Dermis microvascular lymphatic vessel endothelial cell (primary cell): ENCODE measurements around the gene IZUMO1. TPM values are rescaled to one million over a fixed set of nuclear protein-coding genes. Genes with fewer than 3 reads are reported as not detected.

ENCODE experiments used
- DNase-seq, 2 donors: peaks; one replicate each; pipeline versions ENCODE4 v3.0.0 to v3.0.0-alpha.2; 2010; ENCODE audit warnings: low read depth in 2 of 2
- total RNA-seq: library from RNA; depleted of rRNA; stranded (reverse); fragments of >200 nt; gene quantifications from 2 replicates; pipeline ENCODE4 v1.2.1, GENCODE V29; 2014

The IZUMO1 gene
- total RNA-seq, 1 donor from 2014 or later = 0.26 TPM

DNA sequence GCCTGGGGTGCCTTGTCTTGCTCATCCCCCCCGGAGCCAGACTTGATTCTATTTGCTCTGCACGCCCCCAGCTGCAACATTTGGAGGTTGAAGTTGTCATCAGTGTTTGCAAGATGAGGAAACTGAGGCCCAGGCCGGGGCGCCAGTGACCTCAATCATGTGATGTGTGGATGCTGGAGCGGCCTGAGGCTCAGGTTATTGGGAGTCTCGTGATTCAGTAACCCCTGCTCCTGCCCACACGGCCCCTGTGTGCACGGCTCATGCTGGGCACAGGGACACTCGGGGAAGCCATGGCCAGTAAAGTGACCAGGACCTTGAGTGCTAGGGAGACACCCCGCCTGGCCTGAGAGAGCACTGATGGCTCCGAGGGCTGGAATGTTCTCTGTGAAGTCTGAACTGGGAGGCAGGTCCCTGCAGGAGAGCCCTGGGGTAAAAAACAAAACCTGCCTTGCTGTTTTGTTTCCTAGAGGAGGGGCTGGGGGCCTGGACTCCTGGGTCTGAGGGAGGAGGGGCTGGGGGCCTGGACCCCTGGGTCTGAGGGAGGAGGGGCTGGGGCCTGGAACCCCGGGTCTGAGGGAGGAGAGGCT lies 10.5 kb upstream of the IZUMO1 start:
- no peak for DNase-seq

DNA sequence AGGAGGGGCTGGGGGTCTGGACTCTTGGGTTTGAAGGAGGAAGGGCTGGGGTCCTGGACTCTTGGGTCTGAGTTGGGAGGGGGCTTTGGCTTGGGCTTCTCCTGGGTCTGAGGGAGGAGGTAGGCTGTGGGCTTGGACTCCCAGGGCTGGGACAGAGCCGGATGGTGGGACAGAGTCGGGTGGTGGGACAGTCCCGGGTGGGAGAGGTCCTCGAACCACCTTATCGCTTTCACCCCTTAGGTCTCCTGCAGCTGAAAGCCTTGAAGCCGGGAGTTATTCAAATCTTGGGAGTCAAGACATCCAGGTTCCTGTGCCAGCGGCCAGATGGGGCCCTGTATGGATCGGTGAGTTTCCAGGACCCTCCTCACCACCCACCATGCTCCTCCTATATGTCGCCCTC lies 10.0 kb upstream of the IZUMO1 start:
- no peak for DNase-seq

DNA sequence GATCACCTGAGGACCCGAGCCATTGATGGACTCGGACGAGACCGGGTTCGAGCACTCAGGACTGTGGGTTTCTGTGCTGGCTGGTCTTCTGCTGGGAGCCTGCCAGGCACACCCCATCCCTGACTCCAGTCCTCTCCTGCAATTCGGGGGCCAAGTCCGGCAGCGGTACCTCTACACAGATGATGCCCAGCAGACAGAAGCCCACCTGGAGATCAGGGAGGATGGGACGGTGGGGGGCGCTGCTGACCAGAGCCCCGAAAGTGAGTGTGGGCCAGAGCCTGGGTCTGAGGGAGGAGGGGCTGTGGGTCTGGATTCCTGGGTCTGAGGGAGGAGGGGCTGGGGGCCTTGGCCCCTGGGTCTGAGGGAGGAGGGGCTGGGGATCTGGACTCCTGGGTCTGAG lies 9.5 kb upstream of the IZUMO1 start:
- DNase-seq = no peak

DNA sequence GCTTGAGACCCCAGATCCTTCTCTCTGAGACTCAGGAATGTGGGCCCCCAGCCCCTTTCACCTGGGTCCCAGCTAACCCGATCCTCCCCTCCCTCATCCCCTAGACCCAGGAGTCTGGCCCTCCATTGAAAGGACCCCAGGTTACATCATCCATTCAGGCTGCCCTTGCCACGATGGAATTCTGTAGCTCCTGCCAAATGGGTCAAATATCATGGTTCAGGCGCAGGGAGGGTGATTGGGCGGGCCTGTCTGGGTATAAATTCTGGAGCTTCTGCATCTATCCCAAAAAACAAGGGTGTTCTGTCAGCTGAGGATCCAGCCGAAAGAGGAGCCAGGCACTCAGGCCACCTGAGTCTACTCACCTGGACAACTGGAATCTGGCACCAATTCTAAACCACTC lies 9.1 kb upstream of the IZUMO1 start:
- no peak for DNase-seq

DNA sequence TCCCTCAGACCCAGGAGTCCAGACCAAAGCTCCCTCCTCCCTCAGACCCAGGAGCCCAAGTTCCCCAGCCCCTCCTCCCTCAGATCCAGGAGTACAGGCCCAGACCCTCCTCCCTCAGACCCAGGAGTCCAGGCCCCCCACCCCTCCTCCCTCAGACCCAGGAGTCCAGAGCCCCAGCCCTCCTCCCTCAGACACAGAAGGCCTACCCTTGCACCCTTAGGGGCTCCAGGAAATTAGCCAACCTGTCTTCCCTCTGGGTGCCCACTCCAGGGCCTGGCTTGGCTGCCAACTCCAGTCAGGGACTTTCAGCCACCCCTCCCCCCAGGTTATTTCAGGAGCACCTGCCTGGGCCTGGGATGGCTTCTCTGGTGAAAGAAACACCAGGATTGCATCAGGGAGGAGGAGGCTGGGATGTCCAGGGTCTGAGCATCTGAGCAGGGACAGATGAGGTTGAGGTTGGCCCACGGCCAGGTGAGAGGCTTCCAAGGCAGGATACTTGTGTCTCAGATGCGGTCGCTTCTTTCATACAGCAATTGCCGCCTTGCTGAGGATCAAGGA lies 8.5 kb upstream of the IZUMO1 start, which contains the start of gene FGF21:
FGF21 (plus strand) TSS at position 441 of the 558 bp plus-strand sequence. CDS start 713 bp downstream, outside the sequence.
- DNase-seq = no peak

DNA sequence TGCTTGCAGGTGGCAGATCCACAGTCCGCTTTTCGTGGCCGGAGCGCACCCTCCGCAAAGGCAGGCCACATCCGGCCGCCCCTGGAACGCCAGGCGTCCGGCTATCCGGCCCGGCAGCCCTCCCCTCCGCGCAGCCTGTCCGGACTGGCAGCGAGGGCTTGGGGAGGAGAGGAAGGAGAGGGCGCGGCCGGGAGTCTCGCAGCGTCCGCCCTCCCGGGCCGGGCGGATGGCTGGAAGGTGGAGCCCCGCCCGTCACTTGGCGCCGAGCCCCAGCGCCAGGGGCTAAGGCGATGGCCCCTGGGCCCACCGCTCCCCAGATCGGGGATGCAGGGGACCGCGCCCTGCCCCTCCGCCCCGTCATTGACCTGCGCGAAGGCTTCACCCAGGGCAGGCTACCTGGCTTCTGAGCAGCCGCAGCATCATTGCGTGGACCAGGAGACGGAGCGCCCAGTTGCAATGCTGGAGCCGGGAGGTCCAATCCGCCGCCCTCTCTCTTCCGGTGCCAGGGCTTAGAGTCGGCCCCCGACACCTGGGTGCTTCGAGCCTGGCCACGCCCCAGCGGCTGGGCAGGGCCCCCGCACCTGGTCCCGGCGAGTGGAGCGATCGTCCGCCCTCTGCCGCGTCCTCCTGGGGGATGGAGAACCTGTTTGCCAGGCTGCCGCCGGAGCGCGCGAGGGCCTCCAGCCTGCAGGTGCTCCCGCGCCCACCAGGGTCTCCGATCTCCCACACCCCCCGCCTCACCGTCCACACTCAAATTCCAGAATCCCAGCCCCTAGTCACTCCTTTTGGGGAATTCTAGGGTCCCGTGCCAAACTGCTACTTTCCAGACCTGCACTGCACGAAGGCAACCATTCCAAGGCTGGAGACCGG lies 6.0 kb upstream of the IZUMO1 start, which contains the start of gene FUT1:
FUT1 (minus strand) TSS at position 146 of the 870 bp plus-strand sequence. CDS start 1,360 bp downstream, outside the sequence.
- peak in 1 of 2 donors; percentile 66 for DNase-seq

DNA sequence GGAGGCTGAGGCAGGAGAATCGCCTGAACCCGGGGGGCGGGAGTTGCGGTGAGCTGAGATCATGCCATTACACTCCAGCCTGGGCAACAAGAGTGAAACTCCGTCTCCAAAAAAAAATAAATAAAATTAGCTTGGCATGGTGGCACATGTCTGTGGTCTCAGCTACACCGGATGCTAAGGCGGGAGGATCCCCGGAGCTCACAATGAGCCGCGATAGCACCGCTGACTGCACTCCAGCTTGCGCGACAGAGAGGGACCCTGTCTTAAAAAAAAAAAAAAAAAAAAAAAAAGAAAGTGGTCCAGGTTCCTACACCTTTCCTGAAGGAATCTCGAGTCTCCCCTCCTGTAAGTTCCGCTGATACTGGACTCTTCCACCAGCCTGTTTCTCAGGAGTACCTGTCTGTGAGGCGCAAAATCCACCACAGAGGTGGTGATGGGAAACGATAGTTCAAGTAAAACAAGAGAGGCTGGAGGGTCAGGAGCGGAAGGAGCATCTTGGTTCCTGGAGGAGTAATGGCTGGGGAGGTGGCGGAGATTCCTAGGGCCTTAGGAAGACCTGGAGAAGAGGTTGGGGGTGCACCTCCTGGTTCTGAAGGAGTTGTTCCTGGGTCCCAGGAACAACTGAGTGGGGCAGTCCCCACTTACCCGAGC lies 5.3 kb upstream of the IZUMO1 start:
- DNase-seq = no peak

DNA sequence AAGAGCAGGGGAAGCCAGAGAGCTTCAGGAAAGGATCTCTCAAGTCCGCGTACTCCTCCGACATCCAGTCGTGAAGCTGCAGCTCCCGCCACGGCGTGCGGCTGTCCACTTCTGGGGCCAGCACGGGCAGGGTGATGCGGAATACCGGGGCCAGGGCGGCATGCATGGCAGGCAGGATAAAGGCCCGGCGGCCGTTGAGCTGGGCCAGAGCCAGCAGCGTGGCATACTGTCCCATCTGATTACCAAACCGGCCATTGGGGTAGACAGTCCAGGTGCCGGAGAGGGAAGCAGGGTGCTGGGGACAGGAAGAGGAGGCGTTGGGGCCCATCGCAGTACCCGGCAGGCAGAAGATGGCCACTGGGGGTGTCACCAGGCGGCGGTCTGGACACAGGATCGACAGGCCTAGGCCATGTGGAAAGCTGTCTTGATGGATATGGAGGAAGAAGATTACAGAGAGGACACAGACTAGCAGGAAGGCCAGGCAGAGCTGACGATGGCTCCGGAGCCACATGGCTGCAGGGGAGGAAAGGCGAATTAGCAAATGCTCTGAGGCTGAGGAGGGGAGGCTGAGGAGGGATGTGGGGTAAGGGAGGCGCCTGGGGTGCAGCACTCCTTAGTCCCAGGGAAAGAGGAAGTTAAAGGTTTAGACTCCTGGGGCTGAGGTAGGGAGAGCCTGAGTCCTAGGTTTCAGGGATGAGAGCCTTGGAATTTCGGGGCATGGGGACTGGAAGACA lies 4.2 kb upstream of the IZUMO1 start:
- DNase-seq = no peak

DNA sequence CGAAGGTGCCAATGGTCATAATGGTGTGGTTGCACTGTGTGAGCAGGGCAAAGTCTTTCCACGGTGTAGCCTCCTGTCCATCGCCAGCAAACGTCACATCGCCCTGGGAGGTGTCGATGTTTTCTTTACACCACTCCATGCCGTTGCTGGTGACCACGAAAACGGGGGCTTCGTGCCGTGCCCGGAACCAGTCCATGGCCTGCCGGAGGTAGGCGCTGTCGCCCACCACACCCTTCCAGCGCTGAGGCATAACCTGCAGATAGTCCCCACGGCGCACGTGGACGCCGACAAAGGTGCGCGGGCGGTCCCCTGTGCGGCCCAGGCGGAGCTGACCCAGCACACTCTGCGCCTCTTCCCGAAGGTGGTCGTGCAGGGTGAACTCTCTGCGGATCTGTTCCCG lies 3.6 kb upstream of the IZUMO1 start:
- DNase-seq = no peak

DNA sequence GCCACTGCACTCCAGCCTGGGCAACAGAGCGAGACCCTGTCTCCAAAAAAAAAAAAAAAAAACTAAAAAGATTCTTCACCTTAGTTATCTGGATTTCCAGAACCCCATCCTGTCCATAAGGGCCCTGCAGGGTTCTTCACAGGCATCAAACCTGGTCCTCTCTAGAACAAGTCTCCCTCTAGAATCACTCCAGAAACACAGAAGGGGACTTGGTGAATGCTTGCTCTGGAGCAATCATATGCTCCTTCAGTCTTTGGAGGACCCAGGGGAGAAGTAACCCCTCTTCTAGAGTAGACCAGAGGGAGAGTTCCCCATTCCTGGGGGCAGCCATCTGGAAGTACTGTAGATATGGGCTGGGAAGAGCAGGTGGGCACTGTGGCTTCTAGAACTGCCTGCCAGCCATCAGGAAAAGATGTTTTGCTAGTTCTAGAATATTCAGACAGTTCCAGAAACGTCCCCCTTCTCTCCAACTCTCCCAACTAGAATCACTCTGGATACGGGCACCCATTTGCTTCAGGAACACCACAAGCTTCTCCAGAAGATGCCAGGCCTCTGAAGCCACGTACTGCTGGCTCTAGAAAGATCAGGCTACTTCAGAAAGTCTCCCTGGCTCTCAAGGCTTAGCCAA lies 3.0 kb upstream of the IZUMO1 start:
- DNase-seq = no peak

DNA sequence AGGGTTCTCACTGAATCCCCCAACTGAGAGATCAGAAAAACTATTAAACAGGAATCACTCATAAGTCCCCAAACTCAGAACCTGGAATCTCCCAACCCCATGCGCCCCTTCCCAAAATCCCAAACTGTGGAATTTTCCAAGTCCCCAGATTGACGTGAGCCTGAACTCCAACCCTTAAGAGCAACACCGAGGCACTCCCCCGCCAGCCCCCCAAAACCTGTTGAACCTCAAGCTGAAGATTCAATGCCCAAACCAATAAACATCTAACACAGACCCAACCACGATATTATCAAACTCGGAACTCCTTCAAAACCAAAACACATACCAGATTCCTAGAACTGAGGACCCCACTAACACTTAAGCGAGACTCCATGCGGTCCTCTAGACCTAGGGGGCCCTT lies 599 bp downstream of the IZUMO1 start:
- DNase-seq = no peak

DNA sequence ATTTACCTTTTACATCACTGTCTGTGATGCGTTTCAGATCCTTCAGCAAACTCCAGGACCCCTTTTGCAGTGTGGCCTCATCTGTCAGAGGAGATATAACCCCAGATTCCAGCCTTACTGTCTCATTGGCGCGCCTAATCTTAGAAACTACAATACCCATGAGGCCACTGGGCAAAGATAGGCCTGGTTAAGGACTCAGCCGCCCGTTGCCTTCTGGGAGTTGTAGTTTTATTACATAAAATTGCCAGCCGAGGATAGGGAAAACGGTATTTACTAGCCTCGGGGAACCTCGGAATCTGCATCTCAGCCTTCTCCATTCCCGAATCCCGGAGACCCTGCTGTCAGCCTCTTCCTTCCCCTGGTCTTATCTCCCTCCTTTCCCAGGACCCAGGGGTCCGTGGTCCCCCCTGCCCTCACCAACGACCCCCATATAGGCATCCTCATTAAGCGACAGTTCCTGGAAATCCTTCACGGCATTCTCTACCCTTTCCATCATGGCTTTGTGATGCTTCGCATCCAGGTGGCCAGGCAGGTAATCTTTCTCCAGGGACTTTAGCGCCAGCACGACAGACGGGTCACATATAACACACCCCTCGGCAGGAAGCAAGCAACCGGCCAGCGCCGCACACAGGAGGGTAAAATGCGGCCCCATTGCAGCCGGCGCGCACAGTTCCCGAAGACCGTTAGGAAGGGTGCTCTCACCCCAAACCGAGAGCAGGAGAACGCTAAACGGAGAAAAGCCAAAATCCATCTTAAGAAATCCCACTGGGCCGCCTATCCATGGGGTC lies 1.3 kb downstream of the IZUMO1 start:
- DNase-seq = peak in 1 of 2 donors; percentile 75

DNA sequence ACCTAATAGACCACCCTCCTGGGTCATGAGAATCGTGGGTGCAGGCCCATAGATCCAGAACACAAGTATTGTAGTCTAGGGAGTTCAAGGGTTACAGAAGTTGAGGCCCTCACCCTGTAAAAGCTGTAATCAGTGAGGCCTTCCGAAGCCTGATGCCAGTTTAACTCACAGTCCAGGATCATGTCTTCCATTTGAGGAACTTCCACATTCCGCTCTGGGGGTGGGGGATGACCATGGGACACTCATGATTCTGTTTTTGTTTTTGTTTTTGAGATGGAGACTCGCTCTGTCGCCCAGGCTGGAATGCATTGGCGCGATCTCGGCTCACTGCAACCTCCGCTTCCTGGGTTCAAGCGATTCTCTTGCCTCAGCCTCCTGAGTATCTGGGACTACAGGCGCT lies 4.6 kb downstream of the IZUMO1 start:
- DNase-seq = no peak

DNA sequence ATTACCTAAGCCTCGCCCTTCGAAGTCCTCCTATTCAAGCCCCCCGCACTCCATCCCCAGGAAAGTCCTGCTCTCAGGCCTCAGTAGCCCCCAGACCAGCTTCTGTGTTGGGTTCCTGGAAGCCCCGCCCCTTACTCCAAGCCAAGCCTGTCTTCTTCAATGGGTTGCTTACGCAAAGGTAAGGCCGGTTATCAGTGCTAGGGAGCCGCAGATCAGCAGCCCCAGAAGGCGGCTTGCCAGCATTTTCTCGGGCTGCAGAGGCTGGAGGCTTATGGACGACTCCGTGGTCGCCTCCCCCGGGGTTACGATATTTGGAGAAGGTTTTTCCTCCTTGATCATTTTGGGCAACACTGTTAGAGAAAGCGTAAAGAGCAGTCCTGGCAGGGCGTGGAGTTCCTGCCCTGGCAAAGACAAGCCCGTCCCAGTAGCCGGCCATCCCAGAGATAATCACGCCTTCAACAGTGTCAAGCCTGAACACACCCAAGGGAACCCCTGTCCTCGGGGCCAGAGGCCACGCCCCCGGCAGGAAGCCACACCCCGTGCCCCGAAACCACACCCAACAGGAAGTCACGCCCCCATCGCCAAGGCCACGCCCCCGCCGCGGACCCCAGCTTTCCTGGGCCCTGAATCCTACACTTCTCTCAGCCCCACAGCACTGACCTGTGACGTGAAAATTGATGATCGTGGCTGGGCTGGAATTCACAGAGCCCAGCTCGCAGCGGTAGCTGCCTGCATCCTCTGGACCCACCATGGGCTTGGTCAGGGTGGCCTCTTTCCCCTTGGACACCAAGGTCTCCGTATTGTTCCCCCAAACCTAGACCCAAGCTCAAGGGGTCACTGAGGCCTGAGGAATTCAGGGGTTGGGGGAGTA lies 5.3 kb downstream of the IZUMO1 start:
- peak in 1 of 2 donors; percentile 46 for DNase-seq

DNA sequence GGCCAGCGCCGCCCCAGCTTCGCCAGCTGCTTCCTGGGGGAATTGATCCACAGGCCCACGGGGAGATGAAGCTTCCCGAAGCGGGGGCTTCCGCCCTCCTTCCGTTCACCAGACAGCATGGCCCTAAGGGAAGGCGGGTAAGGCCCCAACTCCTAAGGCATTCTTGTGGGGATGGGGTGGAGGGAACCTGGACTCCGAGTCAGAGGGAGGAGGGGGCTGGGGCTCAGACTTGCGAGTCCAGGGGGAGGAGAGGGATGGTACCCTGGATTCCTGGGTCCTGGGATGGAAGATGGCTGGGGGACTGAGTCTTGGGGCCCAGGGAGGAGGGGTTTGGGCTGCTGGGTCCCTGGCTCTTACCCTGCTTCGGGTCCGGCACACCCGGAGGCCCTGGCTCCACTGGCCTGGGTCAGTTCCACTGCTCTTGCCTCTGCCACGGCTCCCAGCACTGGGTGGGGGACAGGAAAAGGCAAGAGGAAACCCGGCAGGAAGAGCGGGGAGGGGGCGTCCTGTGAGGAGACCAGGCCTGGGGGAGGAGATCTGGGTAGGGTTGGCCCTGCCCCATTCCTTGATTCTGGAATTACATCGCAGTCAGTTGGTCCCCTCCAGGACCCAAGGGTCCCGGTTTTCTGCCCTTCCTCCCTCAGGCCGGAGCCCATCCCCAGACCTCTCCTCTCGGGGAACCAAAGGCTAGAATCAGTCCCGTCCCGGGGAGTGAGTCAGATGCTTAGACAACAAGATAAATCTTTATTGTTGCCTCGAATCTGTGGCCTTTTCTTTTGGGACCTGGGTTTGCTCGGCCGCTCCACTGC lies 6.3 kb downstream of the IZUMO1 start, which contains the start of gene RASIP1:
RASIP1 (minus strand) TSS at position 447 of the 809 bp plus-strand sequence; CDS start at position 119, 328 bp downstream.
- DNase-seq = peak; percentile 47 to 63

DNA sequence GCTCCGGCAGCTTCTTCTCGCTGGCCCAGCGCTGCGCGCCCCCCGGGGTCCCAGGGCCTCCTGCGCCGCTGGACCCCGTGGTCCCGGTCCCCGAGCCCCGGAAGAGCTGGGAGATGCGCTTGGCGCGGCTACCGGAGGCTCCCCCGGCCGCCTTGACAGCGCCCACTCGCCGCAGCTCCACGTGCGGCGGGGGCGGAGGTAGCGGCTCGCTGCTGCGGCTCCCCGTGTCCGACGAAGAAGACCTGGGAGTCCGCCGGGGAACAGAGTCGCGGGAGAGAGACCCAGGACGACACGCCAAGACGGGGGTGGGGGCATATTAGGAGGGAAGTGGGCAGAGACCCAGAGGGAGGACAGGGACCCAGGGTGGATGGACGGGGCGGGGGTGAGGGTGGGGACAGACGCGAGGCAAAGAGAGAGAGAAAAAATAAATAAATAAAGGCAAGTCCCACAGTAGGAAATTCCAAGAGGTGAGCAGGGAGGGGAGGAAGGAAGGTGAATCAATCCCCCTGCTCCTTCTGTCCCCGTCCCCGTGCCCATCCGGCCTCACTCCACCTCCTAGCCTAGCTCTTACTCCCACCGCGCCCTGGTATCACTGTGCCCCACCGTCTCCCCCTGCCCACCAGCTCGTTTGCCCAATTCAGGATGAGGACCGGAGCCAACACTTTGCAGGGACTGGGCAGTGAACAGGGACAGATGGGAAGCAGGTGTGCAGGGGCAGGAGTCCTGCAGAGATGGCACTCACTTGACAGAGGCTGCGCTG lies 7.1 kb downstream of the IZUMO1 start:
- peak in 1 of 2 donors; percentile 25 for DNase-seq
